ENCODE results near the gene CDC20.
"Not testable (repeated sequence)": the region's sequence is repeated elsewhere in the genome, so short reads cannot be mapped to it uniquely, and the experiment has no call there.

CDC20 gene

DNA sequence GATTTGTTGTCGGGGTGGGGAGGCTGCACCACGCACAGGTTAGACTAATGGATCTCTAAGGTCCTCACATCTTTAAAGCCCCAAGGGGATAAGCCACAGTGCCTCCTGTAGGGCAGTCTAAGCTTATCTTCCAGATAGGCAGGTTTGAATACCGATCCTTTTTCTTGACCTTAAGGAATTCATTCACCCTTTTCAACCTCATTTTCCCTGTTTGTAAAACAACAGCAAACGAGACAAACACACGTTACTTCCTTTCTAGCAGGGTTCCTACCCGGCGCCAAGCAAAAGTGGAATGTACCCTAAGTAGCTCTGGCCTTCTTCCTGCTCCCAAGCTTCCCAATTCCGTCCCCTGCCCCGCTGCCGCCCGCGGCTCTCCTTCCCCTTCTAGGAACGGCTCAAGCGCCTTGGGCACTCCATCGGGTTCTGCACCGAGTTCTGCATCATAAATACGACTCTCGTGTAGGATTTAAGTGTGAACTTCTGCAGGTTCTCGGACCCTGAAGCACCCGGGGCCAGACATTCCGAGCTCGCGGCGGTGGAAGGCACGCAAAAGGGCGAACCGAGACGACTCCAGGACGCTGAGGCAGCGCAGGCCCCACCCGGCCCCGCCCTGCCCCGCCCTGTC lies 548 bp upstream of the CDC20 start:
- DNase-seq = peak; percentile 75

- DNase-seq = no peak
Observed at GRCh38 chr1:43359696-43360095, 915 bp downstream of the CDC20 start.

DNA sequence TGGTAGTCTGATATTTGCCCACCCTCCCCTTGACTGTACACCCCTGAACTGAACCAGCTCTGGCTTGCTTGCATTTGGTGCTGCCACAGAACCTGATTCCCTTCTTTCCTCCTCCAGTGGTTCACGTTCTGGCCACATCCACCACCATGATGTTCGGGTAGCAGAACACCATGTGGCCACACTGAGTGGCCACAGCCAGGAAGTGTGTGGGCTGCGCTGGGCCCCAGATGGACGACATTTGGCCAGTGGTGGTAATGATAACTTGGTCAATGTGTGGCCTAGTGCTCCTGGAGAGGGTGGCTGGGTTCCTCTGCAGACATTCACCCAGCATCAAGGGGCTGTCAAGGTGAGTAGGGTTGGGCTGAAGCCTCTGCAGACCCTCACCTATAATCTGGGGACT lies 1.8 kb downstream of the CDC20 start:
- no peak for DNase-seq

- no peak for DNase-seq
Observed at GRCh38 chr1:43363283-43363934, 4.6 kb downstream of the CDC20 start.

- DNase-seq = no peak
Observed at GRCh38 chr1:43363935-43364525, 5.2 kb downstream of the CDC20 start.

- no peak for DNase-seq
Observed at GRCh38 chr1:43365678-43366077, 6.9 kb downstream of the CDC20 start.

DNA sequence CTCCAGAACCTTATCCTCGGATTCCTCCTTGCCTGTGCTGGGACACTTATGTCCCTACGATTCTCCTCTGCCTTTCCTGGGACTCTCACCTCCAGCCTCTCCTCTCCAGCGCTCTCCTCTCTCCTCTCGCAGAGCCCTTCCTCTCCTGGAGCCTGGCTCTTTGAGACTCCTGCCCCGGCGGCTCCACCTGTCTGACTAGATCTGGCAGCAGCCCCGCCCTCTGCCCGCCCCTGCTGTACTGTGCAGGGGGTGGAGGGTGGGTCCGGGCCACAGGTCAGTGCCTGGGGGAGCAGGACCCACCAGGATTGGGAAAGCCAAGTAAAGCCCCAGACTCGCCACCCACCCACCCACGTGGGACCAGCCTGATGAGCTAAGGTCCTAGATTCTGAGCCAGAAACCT lies 7.4 kb downstream of the CDC20 start:
- no peak for DNase-seq

DNA sequence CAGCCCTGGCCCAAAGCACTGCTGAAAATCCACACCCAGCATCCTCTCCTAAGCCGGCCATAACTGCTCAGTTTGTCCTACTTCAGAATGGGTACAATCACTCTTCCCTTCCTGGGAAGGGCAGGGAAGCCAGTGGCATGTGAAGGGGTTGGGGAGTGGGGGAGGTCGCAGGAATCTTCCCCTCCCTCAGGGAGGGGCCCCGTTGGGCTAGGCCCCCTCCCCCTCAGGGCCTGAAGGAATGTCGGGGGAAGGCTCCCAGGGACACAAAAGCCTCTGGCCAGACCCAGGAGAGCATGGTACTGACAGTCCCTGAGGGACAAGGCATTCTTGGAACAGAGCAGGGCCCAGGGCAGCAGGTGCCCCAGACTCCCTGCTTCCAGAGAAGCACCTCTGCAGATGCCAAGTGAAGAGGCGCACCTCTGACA lies 7.8 kb downstream of the CDC20 start:
- no peak for DNase-seq

GRCh38 chr1:43367026-43367903 lies 8.5 kb downstream of the CDC20 start:
- no peak for DNase-seq

DNA sequence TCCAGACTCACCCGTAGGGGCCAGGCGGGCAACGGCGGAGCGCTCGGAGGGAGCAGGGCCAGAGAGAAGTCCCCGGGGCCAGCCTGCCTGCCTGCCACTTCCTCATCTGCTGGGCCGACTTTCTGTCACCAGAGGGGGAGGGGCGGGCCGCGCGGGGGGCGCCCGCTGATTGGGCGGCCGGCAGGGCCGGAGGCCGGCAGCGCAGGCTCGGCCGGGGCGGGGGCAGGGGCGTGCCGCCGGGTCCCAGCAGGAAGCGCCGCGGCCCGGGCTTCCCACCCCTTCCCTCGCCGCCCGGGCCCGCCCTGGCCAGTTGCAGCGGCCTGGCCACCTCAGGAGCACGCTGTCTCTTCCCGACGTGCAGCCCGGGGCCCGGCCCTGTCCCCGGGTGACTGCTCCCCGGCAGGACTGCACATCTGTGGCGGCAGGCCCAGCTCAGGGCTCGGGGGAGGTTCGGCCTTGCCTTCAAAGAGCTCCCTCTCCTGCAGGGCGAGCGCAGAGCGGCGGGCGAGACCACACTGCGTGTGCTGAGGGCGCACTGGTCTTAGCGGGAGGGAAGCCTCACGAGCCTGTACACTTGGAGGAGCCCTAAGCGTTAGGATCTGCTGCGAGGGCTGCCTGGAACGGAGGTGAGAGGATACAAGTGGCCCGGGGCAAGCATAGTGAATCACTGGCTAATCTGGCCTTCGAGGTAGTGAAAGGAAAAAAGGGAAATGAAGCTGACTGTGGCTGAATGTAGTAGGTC lies 9.3 kb downstream of the CDC20 start, which contains the start of gene ELOVL1:
ELOVL1 (minus strand) TSS at position 108 of the 742 bp plus-strand sequence. CDS start 2,402 bp downstream, outside the sequence.
- DNase-seq = peak; percentile 82

- DNase-seq = no peak
Observed at GRCh38 chr1:43368646-43369020, 9.9 kb downstream of the CDC20 start.

- DNase-seq = not testable (repeated sequence)
Observed at GRCh38 chr1:43369779-43370178, 11.0 kb downstream of the CDC20 start.

DNA sequence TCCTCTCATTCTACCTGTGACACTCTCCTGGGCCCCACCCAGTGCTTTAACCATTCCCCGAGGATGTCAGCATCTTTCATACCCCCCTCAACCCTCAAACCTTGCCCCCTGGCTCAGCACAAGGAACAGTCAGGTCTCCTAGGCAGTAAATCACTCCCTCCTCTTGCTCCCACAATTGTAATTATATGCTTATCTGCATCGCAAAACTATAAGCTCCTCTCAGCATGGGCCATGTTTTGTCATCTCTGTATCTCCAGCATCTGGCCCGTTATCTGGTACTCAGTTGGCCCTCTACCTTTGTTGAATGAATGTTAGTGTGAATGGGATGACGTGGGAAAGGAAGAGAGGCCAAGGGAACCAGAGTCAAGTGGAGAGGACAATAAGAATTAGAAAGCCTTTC lies 11.8 kb downstream of the CDC20 start:
- DNase-seq = no peak

DNA sequence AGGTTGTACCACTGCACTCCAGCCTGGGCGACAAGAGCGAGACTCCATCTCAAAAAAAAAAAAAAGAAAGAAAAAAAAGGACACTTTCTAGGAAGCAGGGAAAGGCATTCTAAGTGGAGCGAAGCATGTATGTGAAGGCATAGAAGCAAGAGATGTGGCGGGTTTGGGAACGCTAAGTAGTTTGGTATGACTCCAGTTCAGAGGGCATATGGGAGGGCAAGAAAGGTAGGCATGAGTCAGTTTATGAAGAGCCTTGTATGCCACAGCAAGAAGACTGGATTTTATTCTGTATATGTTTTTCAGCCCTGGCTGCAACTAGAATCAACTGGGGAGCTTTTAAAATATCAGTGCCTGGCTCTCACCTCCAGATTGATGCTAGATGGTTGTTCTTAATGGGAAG lies 13.4 kb downstream of the CDC20 start:
- no peak for DNase-seq

GRCh38 chr1:43373066-43373940 lies 14.5 kb downstream of the CDC20 start:
- no peak for DNase-seq

DNA sequence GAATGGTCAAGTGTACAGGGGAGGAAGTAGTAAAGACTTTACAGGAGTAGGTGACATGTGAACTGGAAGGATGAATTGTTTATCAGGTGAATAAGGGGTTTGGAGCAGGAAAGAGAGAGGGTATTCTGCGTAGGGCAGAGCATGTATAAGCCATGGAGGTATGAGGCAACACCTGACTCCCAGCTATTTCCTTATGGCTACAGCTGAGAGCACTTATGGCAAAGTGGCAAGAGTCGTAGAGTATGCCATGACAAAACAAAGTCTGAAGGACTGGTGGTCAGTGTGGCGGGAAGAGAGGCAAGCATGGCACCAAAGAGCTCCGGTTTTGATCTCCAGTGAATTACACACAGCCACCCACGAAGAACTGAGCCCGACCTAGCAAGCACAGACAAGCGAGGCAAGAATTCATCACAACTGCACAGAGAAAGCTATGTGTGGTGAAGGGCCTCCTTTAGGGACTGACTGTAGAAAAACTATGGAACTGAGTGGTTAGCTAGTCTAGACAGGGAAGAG lies 18.0 kb downstream of the CDC20 start:
- DNase-seq = no peak

GRCh38 chr1:43377831-43378230 lies 19.1 kb downstream of the CDC20 start:
- no peak for DNase-seq

DNA sequence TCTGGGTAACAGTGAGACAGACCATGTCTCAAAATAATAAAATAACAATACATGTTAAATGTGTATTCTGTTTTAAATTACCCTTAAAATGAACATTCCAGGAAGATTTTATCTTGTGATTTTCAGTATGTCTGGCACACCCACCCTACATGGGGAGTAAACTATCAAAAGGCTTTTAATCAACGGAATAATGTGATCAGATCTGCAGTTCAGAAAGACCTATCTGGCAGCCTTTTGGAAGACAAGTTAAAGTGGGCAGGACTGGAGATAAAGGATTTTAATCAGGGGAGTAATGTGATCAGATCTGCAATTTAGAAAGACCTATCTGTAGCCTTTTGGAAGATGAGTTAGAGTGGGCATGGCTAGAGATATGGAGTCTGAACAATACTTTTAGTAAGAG lies 20.7 kb downstream of the CDC20 start:
- DNase-seq = no peak

DNA sequence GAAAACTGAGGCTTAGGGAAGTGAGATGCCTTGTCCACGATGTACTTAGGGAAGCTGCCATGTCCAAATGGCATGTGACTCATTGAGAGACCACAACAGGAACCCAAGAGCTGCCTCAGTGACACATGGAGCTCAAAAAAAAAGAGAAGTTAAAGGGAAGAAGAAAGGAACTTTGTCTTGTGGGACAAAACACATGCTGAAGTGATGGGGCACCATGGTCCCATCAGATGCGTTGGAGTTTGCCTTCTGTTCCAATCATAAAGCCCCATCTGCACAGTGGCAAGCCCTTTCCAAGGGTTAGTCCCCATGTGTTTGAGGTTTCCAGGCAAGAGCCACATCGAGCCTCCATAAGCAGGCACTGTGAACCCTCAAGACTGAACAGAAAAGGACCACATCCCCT lies 22.8 kb downstream of the CDC20 start:
- no peak for DNase-seq

GRCh38 chr1:43382027-43382779 lies 23.4 kb downstream of the CDC20 start:
- DNase-seq = no peak

- no peak for DNase-seq
Observed at GRCh38 chr1:43383449-43383848, 24.7 kb downstream of the CDC20 start.
